ENCODE results near the gene CLCF1.

Gene CLCF1

DNA sequence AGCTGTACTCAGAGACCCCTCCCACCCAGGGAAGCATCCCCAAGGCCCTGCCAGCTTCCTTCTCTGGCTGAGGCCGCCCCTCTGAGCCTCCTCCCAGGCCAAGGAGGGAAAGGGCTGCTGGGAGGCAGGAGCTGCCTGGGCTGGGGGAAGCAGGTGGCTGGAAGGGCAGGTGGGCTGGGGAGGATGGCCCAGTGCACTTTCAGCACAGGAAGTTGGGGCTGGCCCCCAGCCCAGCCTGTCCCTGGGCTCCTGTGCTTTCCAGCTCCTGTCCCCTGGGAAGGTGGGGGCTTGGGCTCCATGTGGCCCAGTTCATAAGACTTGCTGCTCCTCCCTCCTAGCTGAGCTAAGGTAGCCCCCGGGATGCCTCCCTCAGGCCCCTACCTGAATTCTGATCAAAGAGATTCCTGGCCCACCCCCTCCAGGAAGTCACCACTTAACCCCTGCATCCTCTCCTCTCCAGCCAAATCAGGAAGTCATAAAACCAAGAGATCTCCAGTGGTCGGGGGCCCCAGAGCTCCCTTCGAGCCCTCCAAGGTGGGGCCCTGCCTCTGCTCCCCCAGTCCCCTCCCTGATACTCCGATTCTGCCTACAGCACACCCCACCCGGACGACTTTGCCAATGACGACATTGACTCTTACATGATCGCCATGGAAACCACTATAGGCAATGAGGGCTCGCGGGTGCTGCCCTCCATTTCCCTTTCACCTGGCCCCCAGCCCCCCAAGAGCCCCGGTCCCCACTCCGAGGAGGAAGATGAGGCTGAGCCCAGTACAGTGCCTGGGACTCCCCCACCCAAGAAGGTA lies 23.4 kb upstream of the CLCF1 start:
- in situ Hi-C loops (cut with MboI; ENCODE audit: low sequenced_read_pairs), result no loop called here

DNA sequence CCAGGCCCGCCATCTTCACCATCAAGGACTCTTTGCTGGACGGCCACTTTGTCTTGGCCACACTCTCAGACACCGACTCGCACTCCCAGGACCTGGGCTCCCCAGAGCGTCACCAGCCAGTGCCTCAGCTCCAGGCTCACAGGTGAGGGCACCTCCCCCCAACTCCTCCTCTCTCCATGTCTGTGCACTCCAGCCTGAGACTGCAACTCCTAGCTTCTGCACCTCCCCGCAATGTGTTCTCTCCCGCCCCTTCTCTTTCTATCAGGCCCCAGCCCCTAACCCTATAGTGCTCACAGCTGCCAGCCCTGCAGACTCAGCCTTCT lies 22.8 kb upstream of the CLCF1 start:
- in situ Hi-C loops (cut with MboI; ENCODE audit: low sequenced_read_pairs), result no loop called here

DNA sequence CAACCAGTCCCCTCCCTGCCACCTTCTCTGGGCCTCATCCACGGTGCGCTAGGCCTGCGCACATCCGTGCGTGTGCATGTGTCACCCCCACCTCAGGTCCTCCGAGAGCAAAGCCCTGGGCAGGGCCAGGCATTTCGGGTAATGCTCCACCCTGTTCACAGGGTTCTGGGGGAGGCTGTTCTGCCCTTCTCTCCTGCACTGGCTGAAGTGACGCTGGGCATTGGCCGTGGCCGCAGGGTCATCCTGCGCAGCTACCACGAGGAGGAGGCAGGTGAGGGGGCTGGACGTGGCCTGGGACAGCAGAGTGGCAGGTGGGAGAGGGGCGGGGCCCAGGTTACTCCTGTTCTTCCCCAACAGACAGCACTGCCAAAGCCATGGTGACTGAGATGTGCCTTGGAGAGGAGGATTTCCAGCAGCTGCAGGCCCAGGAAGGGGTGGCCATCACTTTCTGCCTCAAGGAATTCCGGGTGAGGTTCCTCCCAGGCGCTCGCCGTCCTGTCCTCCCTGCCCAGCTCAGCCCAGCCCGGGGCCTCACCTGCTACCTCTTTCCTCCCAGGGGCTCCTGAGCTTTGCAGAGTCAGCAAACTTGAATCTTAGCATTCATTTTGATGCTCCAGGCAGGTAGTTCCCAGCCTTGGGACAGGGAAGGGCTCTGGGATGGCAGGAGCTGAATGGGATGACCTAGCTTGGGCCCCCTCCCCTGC lies 22.3 kb upstream of the CLCF1 start:
- in situ Hi-C loops (cut with MboI; ENCODE audit: low sequenced_read_pairs), result no loop called here

- in situ Hi-C loops (cut with MboI; ENCODE audit: low sequenced_read_pairs), result no loop called here
Measured at GRCh38 chr11:67393990-67394389, 20.6 kb upstream of the CLCF1 start.

DNA sequence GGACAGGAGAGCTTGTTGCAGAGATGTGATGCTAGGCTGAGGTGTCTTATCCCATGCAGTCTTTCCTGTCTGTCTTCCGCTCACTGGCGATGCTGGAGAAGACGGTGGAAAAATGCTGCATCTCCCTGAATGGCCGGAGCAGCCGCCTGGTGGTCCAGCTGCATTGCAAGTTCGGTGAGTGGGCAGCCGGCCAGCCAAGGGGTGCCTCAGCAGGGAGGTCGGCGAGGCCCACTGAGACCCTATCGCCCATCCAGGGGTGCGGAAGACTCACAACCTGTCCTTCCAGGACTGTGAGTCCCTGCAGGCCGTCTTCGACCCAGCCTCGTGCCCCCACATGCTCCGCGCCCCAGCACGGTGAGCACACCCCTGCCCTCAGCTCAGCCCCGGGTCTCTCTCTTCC lies 20.0 kb upstream of the CLCF1 start:
- in situ Hi-C loops (cut with MboI; ENCODE audit: low sequenced_read_pairs), result no loop called here

- in situ Hi-C loops (cut with MboI; ENCODE audit: low sequenced_read_pairs), result no loop called here
Measured at GRCh38 chr11:67392183-67392715, 18.9 kb upstream of the CLCF1 start.

DNA sequence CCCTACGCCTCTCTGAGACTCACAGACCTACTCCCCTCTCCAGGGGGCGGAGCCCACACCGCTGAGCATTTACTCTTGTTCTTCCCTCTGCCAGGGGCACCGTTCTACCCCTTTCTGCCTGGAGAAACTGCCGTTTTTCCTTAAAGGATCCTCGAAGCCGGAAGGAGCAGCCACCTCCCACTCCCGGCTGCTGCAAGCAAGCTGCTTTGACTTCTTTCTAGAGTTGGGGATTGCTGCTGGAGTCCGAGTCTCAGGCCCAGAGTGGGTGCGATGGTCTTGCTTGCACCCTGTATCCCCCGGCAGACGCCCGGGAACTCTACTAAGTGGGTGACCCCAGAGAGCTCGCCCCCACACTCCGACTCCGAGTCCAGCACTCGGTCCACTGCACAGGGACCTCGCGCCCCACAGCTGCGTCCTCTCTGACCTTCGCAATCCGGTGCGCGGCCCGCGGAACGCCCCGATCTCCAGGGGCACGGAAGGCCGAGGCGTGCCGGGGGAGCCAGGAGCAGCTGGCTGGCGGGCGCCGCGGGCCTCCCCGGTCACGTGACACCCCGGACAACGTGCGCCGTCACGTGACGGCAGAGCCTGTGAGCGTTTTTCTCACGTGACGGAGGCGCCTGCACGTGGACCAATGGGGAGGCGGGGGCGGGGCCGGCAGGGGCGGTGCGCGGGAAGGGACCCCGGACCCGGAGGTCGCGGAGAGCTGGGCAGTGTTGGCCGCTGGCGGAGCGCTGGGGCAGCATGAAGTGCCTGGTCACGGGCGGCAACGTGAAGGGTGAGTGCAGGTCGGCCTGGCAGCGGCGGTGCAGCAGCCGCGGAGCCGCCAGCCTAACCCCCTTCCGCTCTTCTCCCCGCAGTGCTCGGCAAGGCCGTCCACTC lies 18.1 kb upstream of the CLCF1 start, which contains the start of gene RAD9A:
TSS of gene RAD9A (plus strand) at position 683 of the 879 bp plus-strand sequence. CDS start at position 742, 59 bp downstream.
- in situ Hi-C loops (cut with MboI; ENCODE audit: low sequenced_read_pairs), result no loop called here

GRCh38 chr11:67390947-67391303 lies 17.5 kb upstream of the CLCF1 start:
- in situ Hi-C loops (cut with MboI; ENCODE audit: low sequenced_read_pairs), result no loop called here

GRCh38 chr11:67389477-67389876 lies 16.1 kb upstream of the CLCF1 start:
- in situ Hi-C loops (cut with MboI; ENCODE audit: low sequenced_read_pairs), result loop anchor here (10.0 kb wide), 1 partner anchor 135 kb away; no protein-coding TSS in a partner anchor

DNA sequence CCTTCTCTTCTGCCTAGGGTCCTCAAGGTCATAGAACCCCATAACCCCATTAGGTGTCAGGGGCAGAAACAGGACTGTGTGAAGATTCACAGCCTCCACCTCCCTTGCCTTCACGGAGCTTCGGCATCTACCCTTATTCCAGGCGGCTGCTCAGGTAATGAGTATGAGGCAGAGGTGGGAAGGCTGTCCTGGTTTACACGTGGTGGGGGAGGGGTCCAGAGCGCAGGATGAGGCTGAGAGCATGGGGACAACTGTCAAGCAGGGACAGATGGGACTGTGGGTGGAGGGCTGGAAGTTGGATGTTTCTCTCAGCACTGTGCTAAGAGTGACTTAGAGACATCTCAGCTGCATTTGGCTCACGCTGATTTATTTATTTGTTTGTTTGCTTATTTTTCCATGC lies 14.1 kb upstream of the CLCF1 start:
- in situ Hi-C loops (cut with MboI; ENCODE audit: low sequenced_read_pairs), result loop anchor here (10.0 kb wide), 1 partner anchor 133 kb away; no protein-coding TSS in a partner anchor

- in situ Hi-C loops (cut with MboI; ENCODE audit: low sequenced_read_pairs), result loop anchor here (10.0 kb wide), 1 partner anchor 132 kb away; no protein-coding TSS in a partner anchor
Measured at GRCh38 chr11:67387069-67387468, 13.7 kb upstream of the CLCF1 start.

GRCh38 chr11:67384851-67385366 lies 11.5 kb upstream of the CLCF1 start:
- in situ Hi-C loops (cut with MboI; ENCODE audit: low sequenced_read_pairs), result loop anchor here (10.0 kb wide), 1 partner anchor 130 kb away; no protein-coding TSS in a partner anchor

DNA sequence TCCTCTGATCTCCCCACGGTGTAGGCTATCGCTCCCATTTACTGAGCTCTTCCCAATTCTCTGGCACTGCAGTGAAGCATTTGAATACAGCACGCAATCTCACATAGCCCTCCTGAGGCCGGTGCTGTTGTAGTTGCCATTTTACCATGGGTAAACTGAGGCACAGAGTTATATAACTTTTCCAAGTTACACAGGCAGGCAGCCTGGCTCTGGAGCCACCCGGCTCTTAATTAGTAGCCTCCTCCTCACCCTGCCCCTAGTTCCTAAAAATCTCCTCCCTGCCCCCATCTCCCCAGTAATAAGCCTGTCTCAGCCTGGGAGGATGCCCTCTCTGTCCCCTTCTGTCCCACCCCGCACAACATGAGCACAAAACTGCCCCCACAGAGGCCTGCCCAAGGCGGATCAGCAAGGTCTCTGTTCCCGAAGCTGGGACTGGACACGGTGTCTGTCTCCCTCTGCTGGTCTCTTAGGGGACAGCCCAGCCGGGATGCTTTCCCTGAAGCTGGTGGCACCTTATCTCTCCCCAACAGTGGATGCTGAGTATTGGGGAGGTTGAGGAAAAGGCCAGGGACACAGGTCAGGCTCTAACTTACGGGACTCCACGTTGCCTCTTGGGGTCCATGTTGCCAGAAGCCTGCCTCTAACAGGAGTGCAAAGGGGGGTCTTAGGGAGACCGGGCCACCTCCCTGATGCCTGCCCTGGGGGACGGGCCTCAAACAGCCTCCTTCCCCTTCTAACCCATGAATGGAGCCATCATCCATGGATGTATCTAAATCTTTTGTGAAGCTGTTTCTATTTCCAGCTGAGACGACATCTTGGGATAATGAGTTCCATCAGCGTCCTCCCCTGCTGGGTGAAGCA lies 9.1 kb upstream of the CLCF1 start:
- in situ Hi-C loops (cut with MboI; ENCODE audit: low sequenced_read_pairs), result loop anchor here (10.0 kb wide), 1 partner anchor 128 kb away; no protein-coding TSS in a partner anchor

GRCh38 chr11:67381244-67381972 lies 8.0 kb upstream of the CLCF1 start:
- in situ Hi-C loops (cut with MboI; ENCODE audit: low sequenced_read_pairs), result loop anchor here (10.0 kb wide), 1 partner anchor 127 kb away; no protein-coding TSS in a partner anchor

DNA sequence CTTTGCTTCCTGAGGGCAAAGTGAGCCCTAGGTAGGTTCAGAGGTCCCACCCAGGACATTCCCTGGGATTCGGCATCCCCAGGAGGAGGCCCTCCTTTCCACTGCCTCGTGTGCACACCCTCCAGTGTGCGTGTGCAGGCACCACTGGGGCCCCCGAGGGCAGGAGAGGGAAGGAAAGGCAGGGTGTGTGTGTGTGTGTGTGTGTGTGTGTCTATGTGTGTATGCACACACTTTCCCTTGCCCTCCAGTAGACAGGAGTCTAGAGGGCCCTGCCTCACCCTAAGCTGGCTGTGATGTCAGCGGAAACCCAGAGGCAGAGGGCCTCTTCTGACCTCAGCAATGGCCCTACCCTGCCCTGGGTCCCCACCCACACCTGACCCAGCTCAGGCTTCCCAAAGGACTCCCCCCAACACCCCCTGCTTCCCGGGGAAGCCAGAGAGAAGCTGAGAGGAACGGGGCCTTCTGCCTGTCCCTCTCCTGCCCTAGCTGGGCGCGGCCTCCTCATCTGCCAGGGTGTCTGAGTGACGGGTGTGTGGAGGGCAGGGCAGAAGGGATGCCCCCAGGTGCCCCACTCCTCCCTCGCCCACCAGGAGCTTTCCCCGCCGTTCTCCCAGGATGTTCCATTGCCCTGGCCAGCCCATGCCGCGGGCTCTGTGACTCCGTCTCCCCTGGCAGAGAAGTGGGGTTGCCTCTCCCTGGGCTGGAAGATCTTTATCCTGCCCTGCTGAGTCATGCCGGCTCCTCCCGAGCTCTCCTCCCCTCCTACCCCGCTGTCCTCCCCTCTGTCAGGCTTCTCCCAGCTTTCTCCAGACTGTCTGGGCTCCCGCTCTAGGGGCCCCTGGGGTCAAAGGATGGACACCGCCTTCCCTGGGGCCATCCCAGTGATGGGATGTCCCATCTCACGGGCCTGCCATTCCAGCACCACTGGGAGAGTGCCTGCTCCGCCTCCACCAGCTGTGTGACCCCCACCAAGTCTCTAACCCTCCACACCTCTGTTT lies 6.0 kb upstream of the CLCF1 start:
- in situ Hi-C loops (cut with MboI; ENCODE audit: low sequenced_read_pairs), result loop anchor here (10.0 kb wide), 1 partner anchor 125 kb away; no protein-coding TSS in a partner anchor

DNA sequence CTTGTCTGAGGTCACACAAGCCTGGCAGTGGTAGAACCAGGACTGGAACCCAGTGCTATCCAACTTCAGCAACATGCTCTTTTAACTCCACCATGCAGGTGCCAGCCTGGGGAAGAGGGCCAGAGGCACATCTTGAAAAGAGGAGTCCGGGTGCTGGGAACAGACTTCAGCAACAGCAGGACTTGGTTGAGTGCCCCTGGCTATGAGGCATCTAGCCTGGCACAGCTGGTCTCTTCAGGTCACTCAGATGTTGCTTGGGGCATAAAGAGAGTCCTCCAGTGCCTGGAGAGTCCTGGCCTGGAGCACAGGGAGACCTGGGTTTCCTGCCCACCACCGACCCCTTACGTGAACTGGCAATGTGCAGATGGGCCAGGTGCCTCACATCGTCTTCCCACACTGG lies 5.1 kb upstream of the CLCF1 start:
- in situ Hi-C loops (cut with MboI; ENCODE audit: low sequenced_read_pairs), result no loop called here
